Kidney (tissue), 14 donors: ENCODE measurements around the gene MYO15A. TPM values are rescaled to one million over a fixed set of nuclear protein-coding genes. Genes with fewer than 3 reads are reported as not detected.

Experiments used
- DNase-seq, 5 donors: peaks; one replicate each; pipeline ENCODE4 v3.0.0-alpha.2; 2013 to 2020
- FAIRE-seq: peaks from 2 replicates; lab custom pipeline; 2012; peaks lifted over from hg19 to GRCh38; lab: Jason Lieb, UNC
- H3K27ac ChIP-seq, 2 donors: one replicate each; pipeline ENCODE4 v1.7.0; 2013; ENCODE audit warnings: low read depth in 2 of 2, low read length in 2 of 2, inconsistent platforms in 1 of 2
- H3K27me3 ChIP-seq: one replicate; pipeline ENCODE4 v1.7.1; 2013; ENCODE audit warnings: low read length, inconsistent platforms; ENCODE audit not compliant: control insufficient read depth, insufficient read depth
- H3K36me3 ChIP-seq, 3 donors: one replicate each; pipeline versions ENCODE4 v1.7.0 to v1.7.1; 2013; ENCODE audit warnings: low read length in 3 of 3, control low read depth in 1 of 3, inconsistent platforms in 1 of 3; ENCODE audit not compliant: insufficient read depth in 3 of 3, control insufficient read depth in 2 of 3
- H3K4me1 ChIP-seq, 3 donors: one replicate each; pipeline versions ENCODE4 v1.7.0 to v1.7.1; 2013; ENCODE audit warnings: low read length in 3 of 3, inconsistent platforms in 1 of 3, low read depth in 1 of 3; ENCODE audit not compliant: control insufficient read depth in 2 of 3, insufficient read depth in 2 of 3
- H3K4me3 ChIP-seq, 3 donors: one replicate each; pipeline versions ENCODE4 v1.7.0 to v1.8.1; 2013; ENCODE audit warnings: low read length in 3 of 3, control low read depth in 1 of 3, inconsistent platforms in 1 of 3
- H3K9ac ChIP-seq, 3 donors: one replicate each; pipeline versions ENCODE4 v1.7.0 to v1.7.1; 2013; ENCODE audit warnings: low read length in 3 of 3, control low read depth in 1 of 3, inconsistent platforms in 1 of 3
- H3K9me3 ChIP-seq, 3 donors: one replicate each; pipeline versions ENCODE4 v1.7.0 to v1.7.1; 2013; ENCODE audit warnings: low read length in 3 of 3, control low read depth in 1 of 3, inconsistent platforms in 1 of 3; ENCODE audit not compliant: control insufficient read depth in 2 of 3, insufficient read depth in 1 of 3
- CTCF ChIP-seq: IDR thresholded peaks from 3 replicates; pipeline ENCODE4 v1.5.1; 2012; ENCODE audit warnings: mild to moderate bottlenecking, moderate library complexity, borderline replicate concordance; ENCODE audit not compliant: insufficient read depth; ENCODE audit errors: extremely low read depth
- intact Hi-C: fragments of 100-400 bp; cut with DNase I; formaldehyde crosslinking; loops from one replicate; pipeline ENCODE4 v1.11.1; 2022
- polyA plus RNA-seq: library from polyadenylated mRNA; stranded (reverse); fragments of 350-450 nt; fragmentation: Illumina TruSeq; extraction: RNeasy Lipid Tissue Mini Kit (QIAGEN cat#74804); gene quantifications from one replicate; pipeline ENCODE4 v1.2.3, GENCODE V29; 2014; ENCODE audit warnings: low read depth, low replicate concordance; ENCODE audit not compliant: insufficient read depth
- total RNA-seq: library from RNA; stranded (reverse); fragmentation: NEBNext Ultra II Directional; extraction: Animal tissue kit (Norgen Biotek cat#: 25700); gene quantifications from one replicate; pipeline ENCODE4 v1.2.1, GENCODE V29; 2021
- donor health status: control.
- donor health status: control.
- donor health status: control.
- donor health status: control.
- donor health status: control.
- donor health status: DM: yes; HTN: yes; CAD: no.
- donor health status: Normal renal cell carcinoma (clear cell type).

The MYO15A gene
- total and polyA plus RNA-seq, 2 donors from 2014 or later = 0.80 to 1.3 TPM

- Histone ChIP-seq H3K9me3 (no peaks in the 10 kb centered on the region), H3K4me1 (peaks cover 0 to 3% (median 0%) of the 10 kb centered on the region in 3 donors), H3K27me3 (no peaks in the 10 kb centered on the region), H3K27ac (no peak overlapping the region), H3K4me3 (no peak overlapping the region), H3K36me3 (no peaks in the 10 kb centered on the region), H3K9ac (no peak overlapping the region)
- intact Hi-C loops = no loop called here
- TF ChIP-seq CTCF = no peak
- no peak for FAIRE-seq
- peak in 1 of 5 donors; percentile 39 for DNase-seq
Measured at GRCh38 chr17:18145811-18146210, 37.3 kb downstream of the MYO15A start.

- Histone ChIP-seq H3K9ac (no peak overlapping the region), H3K9me3 (no peaks in the 10 kb centered on the region), H3K27ac (no peak overlapping the region), H3K4me1 (peaks cover 0 to 3% (median 0%) of the 10 kb centered on the region in 3 donors), H3K36me3 (no peaks in the 10 kb centered on the region), H3K27me3 (no peaks in the 10 kb centered on the region), H3K4me3 (no peak overlapping the region)
- TF ChIP-seq CTCF = no peak
- intact Hi-C loops = no loop called here
- FAIRE-seq = no peak
- DNase-seq = no peak
Measured at GRCh38 chr17:18146259-18146658, 37.7 kb downstream of the MYO15A start.

GRCh38 chr17:18146980-18147379 lies 38.4 kb downstream of the MYO15A start:
- DNase-seq (no peak), FAIRE-seq (no peak)
- intact Hi-C loops = no loop called here

More at GRCh38 chr17:18146980-18147379, 38.4 kb downstream of the MYO15A start:
- Histone ChIP-seq H3K27me3 (no peaks in the 10 kb centered on the region), H3K9ac (no peak overlapping the region), H3K27ac (no peak overlapping the region), H3K36me3 (no peaks in the 10 kb centered on the region), H3K9me3 (no peaks in the 10 kb centered on the region), H3K4me3 (no peak overlapping the region), H3K4me1 (peaks cover 0 to 3% (median 0%) of the 10 kb centered on the region in 3 donors)
- TF ChIP-seq CTCF = no peak
